AG04449 (cell line): ENCODE measurements around the gene CD81.
"Not testable (repeated sequence)": the region's sequence is repeated elsewhere in the genome, so short reads cannot be mapped to it uniquely, and the experiment has no call there.

ENCODE experiments used
- CTCF ChIA-PET: fragments of 350-600 bp; formaldehyde crosslinking; extraction: SDS; loops from one replicate; lab custom pipeline; 2021; ENCODE audit warnings: antibody characterized with exemption; lab: Yijun Ruan, JAX
- POLR2A ChIA-PET: fragments of 400-600, 350-600 bp; formaldehyde crosslinking; extraction: SDS; loops from one replicate; lab custom pipeline; 2020; ENCODE audit warnings: antibody characterized with exemption, inconsistent platforms; lab: Yijun Ruan, JAX
- DNase-seq: peaks from one replicate; pipeline ENCODE4 v3.0.0-alpha.2; 2010; ENCODE audit warnings: low read depth, low spot score
- H3K4me3 ChIP-seq: 2 replicates; pipeline ENCODE4 v1.5.1; 2011; ENCODE audit warnings: low read depth, mild to moderate bottlenecking, control low read depth, low read length
- CTCF ChIP-seq: IDR thresholded peaks from one replicate; pipeline ENCODE4 v1.5.1; 2011; ENCODE audit warnings: mild to moderate bottlenecking, moderate library complexity, low read length, control low read depth, inconsistent platforms; ENCODE audit not compliant: insufficient read depth; ENCODE audit errors: missing control alignments

The CD81 gene

GRCh38 chr11:2376751-2377451 is at the start of gene CD81:
Gene CD81, plus strand, starts transcription at chr11:2377310. Its CDS starts 240 bp downstream, at chr11:2377550.
- TF ChIP-seq CTCF: no peak
- CTCF ChIA-PET: interaction anchor here (1.5 to 2.7 kb wide), 3 partner anchors 9 to 182 kb away, joined by 3 to 7 read pairs (median 4); partner anchors contain the start of gene TSSC4
- POLR2A ChIA-PET: interaction anchor here (0.5 to 2.2 kb wide), 11 partner anchors 10 to 701 kb away, joined by 3 to 32 read pairs (median 4); partner anchors contain the start of gene TSSC4
- no peak for DNase-seq
- peak within 1 kb of the TSS; percentile 79 for H3K4me3 ChIP-seq

- POLR2A ChIA-PET: no interaction called here
- no peak for TF ChIP-seq CTCF
- CTCF ChIA-PET: no interaction called here
- DNase-seq: no peak
- H3K4me3 ChIP-seq: no peak overlapping the region
These were observed 49.1 kb upstream of the CD81 start for GRCh38 chr11:2328021-2328420.

- CTCF ChIA-PET: no interaction called here
These were observed 48.3 kb upstream of the CD81 start for GRCh38 chr11:2328656-2329354.

GRCh38 chr11:2329551-2329950 is 47.6 kb upstream of the CD81 start:
- POLR2A ChIA-PET: no interaction called here
- CTCF ChIA-PET: no interaction called here
- TF ChIP-seq CTCF: no peak
- no peak for DNase-seq
- no peak overlapping the region for H3K4me3 ChIP-seq

More at GRCh38 chr11:2328656-2329354, 48.3 kb upstream of the CD81 start:
- POLR2A ChIA-PET: no interaction called here
- DNase-seq: no peak
- H3K4me3 ChIP-seq: no peak overlapping the region
- no peak for TF ChIP-seq CTCF

GRCh38 chr11:2330696-2331095 is 46.4 kb upstream of the CD81 start:
- POLR2A ChIA-PET: no interaction called here
- CTCF ChIA-PET: no interaction called here
- no peak overlapping the region for H3K4me3 ChIP-seq
- TF ChIP-seq CTCF: no peak
- no peak for DNase-seq

GRCh38 chr11:2331404-2331803 is 45.7 kb upstream of the CD81 start:
- no peak for TF ChIP-seq CTCF
- no peak overlapping the region for H3K4me3 ChIP-seq
- ChIA-PET CTCF (no interaction called here), POLR2A (no interaction called here)
- DNase-seq: no peak

GRCh38 chr11:2332569-2332968 is 44.5 kb upstream of the CD81 start:
- POLR2A ChIA-PET, H3K4me3 ChIP-seq, CTCF ChIA-PET, DNase-seq: not testable (repeated sequence)

GRCh38 chr11:2333486-2334205 is 43.5 kb upstream of the CD81 start:
- CTCF ChIA-PET, H3K4me3 ChIP-seq, DNase-seq, POLR2A ChIA-PET: not testable (repeated sequence)

- DNase-seq, POLR2A ChIA-PET, CTCF ChIA-PET, H3K4me3 ChIP-seq: not testable (repeated sequence)
These were observed 41.8 kb upstream of the CD81 start for GRCh38 chr11:2335286-2335685.
